ENCODE measurements around the gene AGPS. TPM values are rescaled to one million over a fixed set of nuclear protein-coding genes. Genes with fewer than 3 reads are reported as not detected.

Gene AGPS
- total RNA-seq, 2 experiments from 2014 or later = 2.1 to 9.6 TPM

DNA sequence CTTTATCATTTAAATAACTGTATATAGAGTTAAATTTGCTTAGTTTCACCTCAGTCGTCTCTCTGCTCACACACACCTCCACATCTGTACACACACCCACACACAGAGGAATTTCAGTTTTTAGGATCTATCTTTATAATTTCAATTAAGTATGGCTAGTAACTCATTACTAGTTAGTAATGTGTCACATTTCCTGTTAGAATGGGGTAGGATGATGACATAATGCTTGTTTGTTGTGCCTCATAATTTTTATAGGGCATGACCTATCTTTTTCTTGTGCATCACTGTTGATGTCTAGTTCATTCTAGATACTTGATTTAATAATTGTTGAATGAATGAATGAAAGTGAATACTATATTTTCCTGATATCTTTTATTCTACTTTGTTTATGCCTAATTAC, 108.6 kb downstream of the AGPS start:
- no peak overlapping the region for H2AFZ ChIP-seq (ENCODE audit: low read length)
- no TSS peak for BruUV-seq (replicated peaks)
- no peaks in the 10 kb centered on the region for H3K79me2 ChIP-seq (ENCODE audit: insufficient read depth, low read depth, low read length)
- H3K4me1 ChIP-seq (ENCODE audit: insufficient read depth, low read length, poor library complexity, severe bottlenecking) = no peaks in the 10 kb centered on the region
- no peaks in the 10 kb centered on the region for H3K9me3 ChIP-seq (ENCODE audit: low read length)
- no peak overlapping the region for H3K27ac ChIP-seq (ENCODE audit: low read depth, low read length, poor library complexity, severe bottlenecking)
- ChIA-PET CTCF (ENCODE audit: unreplicated experiment) (no interaction called here), POLR2A (interaction anchor here (0.7 to 0.9 kb wide), 2 partner anchors 58 to 136 kb away, joined by 3 to 4 read pairs; no protein-coding TSS in a partner anchor)
- no peak for DNase-seq (ENCODE audit: low spot score)
- H3K4me3 ChIP-seq (ENCODE audit: low read depth, low read length, poor library complexity, severe bottlenecking) = no peak overlapping the region
- H3K36me3 ChIP-seq (ENCODE audit: insufficient read depth, low read length) = no peaks in the 10 kb centered on the region
- no peak for TF ChIP-seq EZH2phosphoT487 (IDR thresholded peaks at IDR 0.05; ENCODE audit: borderline replicate concordance, low read depth, low read length)
- TF ChIP-seq, protein P1, sequence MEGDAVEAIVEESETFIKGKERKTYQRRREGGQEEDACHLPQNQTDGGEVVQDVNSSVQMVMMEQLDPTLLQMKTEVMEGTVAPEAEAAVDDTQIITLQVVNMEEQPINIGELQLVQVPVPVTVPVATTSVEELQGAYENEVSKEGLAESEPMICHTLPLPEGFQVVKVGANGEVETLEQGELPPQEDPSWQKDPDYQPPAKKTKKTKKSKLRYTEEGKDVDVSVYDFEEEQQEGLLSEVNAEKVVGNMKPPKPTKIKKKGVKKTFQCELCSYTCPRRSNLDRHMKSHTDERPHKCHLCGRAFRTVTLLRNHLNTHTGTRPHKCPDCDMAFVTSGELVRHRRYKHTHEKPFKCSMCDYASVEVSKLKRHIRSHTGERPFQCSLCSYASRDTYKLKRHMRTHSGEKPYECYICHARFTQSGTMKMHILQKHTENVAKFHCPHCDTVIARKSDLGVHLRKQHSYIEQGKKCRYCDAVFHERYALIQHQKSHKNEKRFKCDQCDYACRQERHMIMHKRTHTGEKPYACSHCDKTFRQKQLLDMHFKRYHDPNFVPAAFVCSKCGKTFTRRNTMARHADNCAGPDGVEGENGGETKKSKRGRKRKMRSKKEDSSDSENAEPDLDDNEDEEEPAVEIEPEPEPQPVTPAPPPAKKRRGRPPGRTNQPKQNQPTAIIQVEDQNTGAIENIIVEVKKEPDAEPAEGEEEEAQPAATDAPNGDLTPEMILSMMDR (conservative IDR thresholded peaks at IDR 0.05; ENCODE audit: low read length) = no peak
- H3K4me2 ChIP-seq (ENCODE audit: low read length) = no peak overlapping the region
- no peaks in the 10 kb centered on the region for H4K20me1 ChIP-seq (ENCODE audit: insufficient read depth, low read length)
- no peaks in the 10 kb centered on the region for H3K9me2 ChIP-seq (ENCODE audit: insufficient read depth, low read length)
- intact Hi-C loops (cut with micrococcal nuclease; ENCODE audit: unreplicated experiment) = no loop called here

GRCh38 chr2:177506505-177506904, 113.9 kb downstream of the AGPS start:
- Histone ChIP-seq H2AFZ (ENCODE audit: low read length) (no peak overlapping the region), H3K9me2 (ENCODE audit: insufficient read depth, low read length) (no peaks in the 10 kb centered on the region), H4K20me1 (ENCODE audit: insufficient read depth, low read length) (no peaks in the 10 kb centered on the region), H3K4me2 (ENCODE audit: low read length) (no peak overlapping the region), H3K36me3 (ENCODE audit: insufficient read depth, low read length) (no peaks in the 10 kb centered on the region), H3K4me3 (ENCODE audit: low read depth, low read length, poor library complexity, severe bottlenecking) (no peak overlapping the region), H3K9me3 (ENCODE audit: low read length) (no peaks in the 10 kb centered on the region), H3K27ac (ENCODE audit: low read depth, low read length, poor library complexity, severe bottlenecking) (no peak overlapping the region), H3K79me2 (ENCODE audit: insufficient read depth, low read depth, low read length) (no peaks in the 10 kb centered on the region), H3K4me1 (ENCODE audit: insufficient read depth, low read length, poor library complexity, severe bottlenecking) (no peaks in the 10 kb centered on the region)
- ChIA-PET POLR2A (interaction anchor here (1.2 kb wide), 1 partner anchor 13 kb away, joined by 3 read pairs; no protein-coding TSS in a partner anchor), CTCF (ENCODE audit: unreplicated experiment) (no interaction called here)
- no peak for TF ChIP-seq EZH2phosphoT487 (IDR thresholded peaks at IDR 0.05; ENCODE audit: borderline replicate concordance, low read depth, low read length)
- TF ChIP-seq, protein P1 (conservative IDR thresholded peaks at IDR 0.05; ENCODE audit: low read length) = no peak
- DNase-seq (ENCODE audit: low spot score) = no peak
- BruUV-seq (replicated peaks) = no TSS peak
- intact Hi-C loops (cut with micrococcal nuclease; ENCODE audit: unreplicated experiment) = no loop called here

DNA sequence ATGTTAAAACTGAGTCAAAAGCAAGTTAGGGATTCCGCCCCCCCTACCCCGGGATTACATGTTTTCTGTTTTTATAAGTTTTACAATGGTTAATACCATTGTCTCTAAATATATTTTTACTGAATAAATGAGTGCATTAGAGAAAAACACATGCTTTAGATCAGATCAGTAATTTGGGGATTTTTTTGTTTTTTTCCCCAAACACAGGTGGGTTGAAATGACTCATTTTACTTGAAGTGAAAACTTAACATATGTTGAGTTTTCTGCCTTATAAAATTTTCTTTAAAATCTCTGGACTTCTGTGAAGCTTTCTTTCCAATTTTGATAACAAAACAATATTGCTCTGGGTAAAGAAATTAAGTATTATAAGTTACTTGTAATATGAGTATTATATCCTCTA, 114.4 kb downstream of the AGPS start:
- intact Hi-C loops (cut with micrococcal nuclease; ENCODE audit: unreplicated experiment) = no loop called here
- BruUV-seq (replicated peaks) = no TSS peak
- H3K4me1 ChIP-seq (ENCODE audit: insufficient read depth, low read length, poor library complexity, severe bottlenecking) = no peaks in the 10 kb centered on the region
- TF ChIP-seq EZH2phosphoT487 (IDR thresholded peaks at IDR 0.05; ENCODE audit: borderline replicate concordance, low read depth, low read length) = no peak
- TF ChIP-seq, protein P1 (conservative IDR thresholded peaks at IDR 0.05; ENCODE audit: low read length) = no peak
- H3K9me3 ChIP-seq (ENCODE audit: low read length) = no peaks in the 10 kb centered on the region
- POLR2A ChIA-PET = no interaction called here
- no peaks in the 10 kb centered on the region for H4K20me1 ChIP-seq (ENCODE audit: insufficient read depth, low read length)
- no peaks in the 10 kb centered on the region for H3K79me2 ChIP-seq (ENCODE audit: insufficient read depth, low read depth, low read length)
- no peaks in the 10 kb centered on the region for H3K9me2 ChIP-seq (ENCODE audit: insufficient read depth, low read length)
- no peaks in the 10 kb centered on the region for H3K36me3 ChIP-seq (ENCODE audit: insufficient read depth, low read length)
- no peak for DNase-seq (ENCODE audit: low spot score)
- H3K4me3 ChIP-seq (ENCODE audit: low read depth, low read length, poor library complexity, severe bottlenecking) = no peak overlapping the region
- no peak overlapping the region for H3K27ac ChIP-seq (ENCODE audit: low read depth, low read length, poor library complexity, severe bottlenecking)
- no peak overlapping the region for H3K4me2 ChIP-seq (ENCODE audit: low read length)
- no peak overlapping the region for H2AFZ ChIP-seq (ENCODE audit: low read length)
- CTCF ChIA-PET (ENCODE audit: unreplicated experiment) = no interaction called here
